K562 (cell line): Measurements from ENCODE around the gene UPK2. TPM values are rescaled to one million over a fixed set of nuclear protein-coding genes. Genes with fewer than 3 reads are reported as not detected.
A peak's percentile ranks its signal among the peaks of the same experiment; 100 is the strongest.

Experiments used
- BHLHE40 ChIP-seq: IDR thresholded peaks from 2 replicates; pipeline ENCODE4 v1.6.1; 2011; ENCODE audit warnings: low read length, improper control_type of control experiment
- CREB1 ChIP-seq, 2 experiments: sonication (generic) in 1 of 2; formaldehyde crosslinking in 1 of 2; IDR thresholded peaks; 2 replicates each; pipeline versions ENCODE4 v1.6.1 to v1.8.0; 2012 to 2022; ENCODE audit warnings: inconsistent platforms in 1 of 2, mild to moderate bottlenecking in 1 of 2, missing genetic modification reagents in 1 of 2, moderate library complexity in 1 of 2
- ETV1 ChIP-seq: fragments of 450-650 bp; conservative IDR thresholded peaks from 2 replicates; pipeline ENCODE4 v1.6.1; 2016; ENCODE audit warnings: missing genetic modification characterization, control low read depth, low read depth, missing compliant biosample characterization
- KAT7 ChIP-seq: sonication (generic); formaldehyde crosslinking; IDR thresholded peaks from 2 replicates; pipeline ENCODE4 v1.8.0; 2022; ENCODE audit warnings: missing genetic modification reagents, mild to moderate bottlenecking, borderline replicate concordance
- ZNF830 ChIP-seq: fragments of 250-450 bp; sonication (Bioruptor Pico); IDR thresholded peaks from 2 replicates; pipeline ENCODE4 v1.5.0; 2021; ENCODE audit warnings: mild to moderate bottlenecking
- polyA plus RNA-seq, 8 experiments: library from polyadenylated mRNA; depleted of rRNA in 4 of 8; stranded (reverse) in 5 of 8; unstranded in 3 of 8; fragments of >200 nt; fragmentation: Nextera tagmentation in 2 of 8; fragmentation: Illumina TruSeq in 1 of 8; extraction: Ambion mirVana in 2 of 8; extraction: Trizol in 1 of 8; gene quantifications; 2 replicates each; pipeline versions ENCODE4 v1.2.1 to v1.2.3, GENCODE V29; 2011 to 2014; ENCODE audit warnings: inconsistent platforms in 1 of 8, missing spikeins in 1 of 8
- total RNA-seq, 7 experiments: library from RNA; depleted of rRNA in 6 of 7; stranded (reverse); fragments of >200 nt in 6 of 7; fragmentation: Illumina TruSeq in 2 of 7; extraction: Trizol in 2 of 7; gene quantifications; 2 replicates each; pipeline versions ENCODE4 v1.2.1 to v1.2.3, GENCODE V29; 2011 to 2021; ENCODE audit warnings: low replicate concordance in 1 of 7
- TF ChIP-seq, protein P1 (sequence below), 2 experiments: fragments of 150-350 bp in 1 of 2; IDR thresholded peaks; 2 replicates each; pipeline ENCODE4 v1.6.1; 2012 to 2016; ENCODE audit warnings: low read depth in 2 of 2, low read length in 2 of 2, mild to moderate bottlenecking in 1 of 2, moderate library complexity in 1 of 2

UPK2 gene
- total and polyA plus RNA-seq, 9 of the 15 experiments (the other 6 are each of a cell fraction or from before 2014, with no cell fraction given) = not detected

DNA sequence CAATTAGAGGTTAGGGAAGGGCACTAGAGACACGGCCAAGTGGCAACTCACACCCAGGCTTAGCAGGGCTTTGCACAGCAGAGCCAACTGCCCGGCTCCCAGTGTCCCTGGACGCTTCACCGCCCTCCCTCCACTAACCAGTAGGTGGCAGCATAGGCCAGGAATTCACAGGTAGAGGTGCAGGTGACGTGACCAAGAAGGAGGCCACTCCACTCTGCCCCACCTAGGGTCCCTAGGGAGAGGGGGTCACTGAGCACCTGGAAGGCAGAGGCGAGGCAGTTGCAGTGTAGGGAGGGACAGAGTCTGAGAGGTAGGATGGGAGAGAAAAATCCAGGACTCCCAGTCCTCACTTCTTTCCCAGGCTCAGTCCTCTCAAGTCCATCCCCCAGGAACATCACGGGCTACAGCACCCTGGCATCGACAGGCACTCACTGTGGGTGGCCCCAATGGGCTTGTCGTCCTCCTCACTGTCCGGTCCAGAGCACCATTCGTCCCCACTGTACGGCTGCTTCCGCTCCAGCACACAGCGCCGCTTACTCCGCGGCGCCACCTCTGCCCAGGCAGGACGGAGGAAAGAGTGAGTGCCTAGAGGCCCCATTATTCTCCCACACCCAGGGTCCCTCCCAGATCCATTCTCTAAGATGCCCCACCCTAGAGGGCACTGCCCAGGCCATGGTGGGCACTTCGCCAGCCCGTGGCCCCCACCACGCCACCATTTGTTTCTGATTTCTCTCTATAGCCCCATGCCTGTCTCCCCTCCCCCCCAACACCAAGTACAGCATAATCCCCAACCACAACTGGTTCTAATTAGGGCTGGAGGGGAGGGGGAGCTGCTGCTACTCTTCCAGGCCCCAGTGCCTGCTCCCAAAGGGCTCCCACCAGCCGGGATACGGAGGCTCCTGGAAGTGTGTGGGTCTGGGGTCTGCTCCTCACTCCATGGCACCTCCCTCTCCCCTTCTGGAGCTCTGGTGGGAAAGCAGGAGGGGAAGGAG lies 48.8 kb upstream of the UPK2 start (continued):
- 0 out of 2 replicates have a peak, but pooled peaks have one; percentile 16 for TF ChIP-seq ETV1
- TF ChIP-seq KAT7 = no peak
- TF ChIP-seq CREB1 (IDR thresholded peaks at IDR 0.05) = peak; percentile 50
- peak; percentile 54 for TF ChIP-seq CREB1 (CRISPR knock-in tag; IDR thresholded peaks at IDR 0.05)
- TF ChIP-seq, protein P1, sequence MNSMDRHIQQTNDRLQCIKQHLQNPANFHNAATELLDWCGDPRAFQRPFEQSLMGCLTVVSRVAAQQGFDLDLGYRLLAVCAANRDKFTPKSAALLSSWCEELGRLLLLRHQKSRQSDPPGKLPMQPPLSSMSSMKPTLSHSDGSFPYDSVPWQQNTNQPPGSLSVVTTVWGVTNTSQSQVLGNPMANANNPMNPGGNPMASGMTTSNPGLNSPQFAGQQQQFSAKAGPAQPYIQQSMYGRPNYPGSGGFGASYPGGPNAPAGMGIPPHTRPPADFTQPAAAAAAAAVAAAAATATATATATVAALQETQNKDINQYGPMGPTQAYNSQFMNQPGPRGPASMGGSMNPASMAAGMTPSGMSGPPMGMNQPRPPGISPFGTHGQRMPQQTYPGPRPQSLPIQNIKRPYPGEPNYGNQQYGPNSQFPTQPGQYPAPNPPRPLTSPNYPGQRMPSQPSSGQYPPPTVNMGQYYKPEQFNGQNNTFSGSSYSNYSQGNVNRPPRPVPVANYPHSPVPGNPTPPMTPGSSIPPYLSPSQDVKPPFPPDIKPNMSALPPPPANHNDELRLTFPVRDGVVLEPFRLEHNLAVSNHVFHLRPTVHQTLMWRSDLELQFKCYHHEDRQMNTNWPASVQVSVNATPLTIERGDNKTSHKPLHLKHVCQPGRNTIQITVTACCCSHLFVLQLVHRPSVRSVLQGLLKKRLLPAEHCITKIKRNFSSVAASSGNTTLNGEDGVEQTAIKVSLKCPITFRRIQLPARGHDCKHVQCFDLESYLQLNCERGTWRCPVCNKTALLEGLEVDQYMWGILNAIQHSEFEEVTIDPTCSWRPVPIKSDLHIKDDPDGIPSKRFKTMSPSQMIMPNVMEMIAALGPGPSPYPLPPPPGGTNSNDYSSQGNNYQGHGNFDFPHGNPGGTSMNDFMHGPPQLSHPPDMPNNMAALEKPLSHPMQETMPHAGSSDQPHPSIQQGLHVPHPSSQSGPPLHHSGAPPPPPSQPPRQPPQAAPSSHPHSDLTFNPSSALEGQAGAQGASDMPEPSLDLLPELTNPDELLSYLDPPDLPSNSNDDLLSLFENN (IDR thresholded peaks at IDR 0.05; ENCODE audit: low read depth in 2 of 2, low read length in 2 of 2) = peak in 1 of 2 experiments; percentile 36; a peak in 1 of 4 replicates
- TF ChIP-seq BHLHE40 = peak; percentile 56
- no peak for TF ChIP-seq ZNF830 (CRISPR knock-in tag)
